GM18526 (cell line): ENCODE data around the gene NAA35.

ENCODE experiments used
- POLR2A ChIP-seq: IDR thresholded peaks from 3 replicates; pipeline ENCODE4 v1.6.1; 2011; ENCODE audit not compliant: insufficient read length; ENCODE audit errors: extremely low read depth

The NAA35 gene

GRCh38 chr9:85984457-85984856, 43.5 kb downstream of the NAA35 start:
- TF ChIP-seq POLR2A = no peak

DNA sequence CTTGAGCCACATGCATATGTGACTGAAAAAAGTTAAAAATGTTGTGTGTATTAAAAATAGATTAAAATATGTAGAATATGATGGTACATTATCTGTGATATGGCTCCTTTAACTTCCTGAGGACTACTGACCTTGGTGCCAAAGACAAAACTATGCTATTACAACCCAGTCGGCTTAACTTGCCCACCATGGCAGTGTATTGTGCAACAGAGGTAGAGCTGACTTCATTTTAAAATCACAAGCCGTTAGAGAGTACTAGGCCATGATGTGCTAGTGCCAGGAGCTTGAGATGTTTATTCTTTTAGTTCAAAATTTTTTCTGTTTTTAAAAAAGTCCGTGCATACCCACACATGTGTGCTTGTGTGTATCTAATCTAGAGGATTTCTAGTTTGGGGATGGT, 46.3 kb downstream of the NAA35 start:
- TF ChIP-seq POLR2A = no peak

DNA sequence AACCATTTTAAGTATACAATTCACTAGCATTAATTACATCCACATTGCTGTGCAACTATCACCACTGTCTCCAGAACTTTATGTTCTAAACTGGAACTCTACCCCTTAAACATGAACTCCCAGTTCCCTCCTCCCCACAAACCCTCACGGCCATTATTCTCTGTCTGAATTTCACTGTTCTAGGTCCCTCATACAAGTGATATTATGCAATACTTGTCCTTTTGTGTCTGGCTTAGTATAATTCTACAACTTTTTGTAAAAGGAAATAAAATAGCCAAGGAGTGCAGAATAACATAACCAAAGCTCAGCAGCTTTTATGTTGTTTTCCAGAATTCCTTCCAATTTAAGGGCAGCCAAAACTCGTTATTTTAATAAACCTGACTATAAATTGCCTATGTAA, 53.2 kb downstream of the NAA35 start:
- TF ChIP-seq POLR2A = no peak

- TF ChIP-seq POLR2A = no peak
These were observed 54.2 kb downstream of the NAA35 start for GRCh38 chr9:85995097-85995496.

DNA sequence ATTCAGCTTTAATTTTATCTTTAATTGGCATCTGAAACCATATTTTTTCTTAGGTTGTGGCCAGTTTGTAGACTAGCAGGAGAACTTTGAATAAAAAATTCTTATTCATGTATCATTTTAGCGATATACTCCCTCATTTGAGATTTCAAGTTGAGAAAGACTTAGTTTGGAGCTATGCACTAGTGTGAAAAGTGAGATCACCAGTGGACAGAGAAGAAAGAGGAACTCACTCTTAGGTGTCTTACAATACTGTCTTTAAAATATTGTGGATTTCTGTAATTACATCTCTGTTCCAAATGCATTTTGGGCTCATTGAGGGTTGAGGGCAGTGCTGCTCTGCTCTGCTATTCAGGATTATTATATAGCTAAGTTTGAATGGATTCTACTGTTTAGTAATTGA, 54.7 kb downstream of the NAA35 start:
- no peak for TF ChIP-seq POLR2A

GRCh38 chr9:86005253-86005775, 64.4 kb downstream of the NAA35 start:
- TF ChIP-seq POLR2A = no peak

GRCh38 chr9:86009133-86009532, 68.2 kb downstream of the NAA35 start:
- no peak for TF ChIP-seq POLR2A

DNA sequence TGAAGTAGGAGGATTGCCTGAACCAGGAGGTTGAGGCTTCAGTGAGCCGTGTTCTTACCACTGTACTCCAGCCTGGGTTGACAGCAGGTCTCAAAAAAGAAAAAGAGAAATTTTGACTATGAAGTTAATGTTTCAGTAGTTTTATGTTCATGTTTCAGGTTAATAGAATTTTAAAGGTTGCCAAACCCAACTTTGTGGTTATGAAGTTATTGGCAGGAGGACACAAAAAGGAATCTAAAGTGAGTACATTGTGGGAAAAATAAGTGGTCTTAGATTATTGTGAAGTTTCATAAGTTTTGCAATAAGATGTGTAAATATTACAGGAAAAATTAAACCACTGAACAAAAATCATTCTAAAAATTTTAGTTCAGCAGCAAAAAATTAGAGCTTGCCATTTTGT, 79.8 kb downstream of the NAA35 start:
- no peak for TF ChIP-seq POLR2A

DNA sequence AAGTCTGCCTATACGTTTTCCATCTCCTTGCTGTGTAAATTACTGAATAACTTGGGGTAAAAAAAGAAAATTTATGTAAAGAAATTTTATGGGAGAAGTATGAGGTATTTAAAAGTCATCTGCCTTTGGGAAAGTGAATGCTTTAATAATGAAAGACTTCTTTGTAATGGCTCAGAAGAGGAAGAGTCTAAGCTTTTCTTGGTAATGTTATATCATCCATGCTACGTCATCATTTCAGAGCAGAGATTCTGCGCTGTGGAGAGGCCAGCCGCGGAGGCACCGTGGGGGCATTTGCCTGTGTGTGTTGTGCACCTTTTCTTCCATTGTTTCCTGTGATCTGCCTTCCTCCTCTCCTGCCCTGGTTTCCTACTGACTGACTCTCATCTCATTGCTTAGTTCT, 80.2 kb downstream of the NAA35 start:
- no peak for TF ChIP-seq POLR2A

GRCh38 chr9:86022687-86023266, 81.8 kb downstream of the NAA35 start:
- no peak for TF ChIP-seq POLR2A

- no peak for TF ChIP-seq POLR2A
These were observed 86.8 kb downstream of the NAA35 start for GRCh38 chr9:86027767-86028166.

- no peak for TF ChIP-seq POLR2A
These were observed 94.2 kb downstream of the NAA35 start for GRCh38 chr9:86034863-86035734.

DNA sequence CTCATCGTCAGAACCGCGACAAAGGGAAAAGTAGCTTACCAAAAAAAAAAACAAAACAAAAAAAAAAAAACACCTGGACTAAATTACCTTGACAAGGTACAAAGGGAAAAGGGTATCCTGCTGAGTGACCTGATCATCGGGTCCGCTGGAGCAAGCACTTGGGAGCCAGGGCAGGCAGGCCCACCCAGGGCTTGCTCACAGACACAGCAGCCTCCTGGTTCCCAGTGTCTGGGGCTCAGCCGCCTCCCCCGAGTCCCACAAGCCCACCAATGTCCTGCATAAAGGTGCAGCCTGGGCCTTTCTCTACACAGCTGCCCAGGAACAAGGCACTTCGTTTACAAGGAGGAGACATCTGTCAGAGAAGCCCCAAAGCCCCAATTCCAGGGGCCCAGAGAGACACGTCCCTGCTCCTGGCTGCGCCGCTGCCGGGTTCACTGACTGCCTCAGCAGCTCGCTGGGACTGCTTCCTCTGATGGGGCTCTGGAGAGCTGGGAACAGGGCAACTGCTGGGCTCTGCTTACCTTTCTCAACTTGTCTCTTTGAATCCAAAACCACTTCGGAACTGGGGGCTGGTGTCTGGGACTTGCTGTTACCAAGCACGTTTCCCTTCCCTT, 95.0 kb downstream of the NAA35 start:
- no peak for TF ChIP-seq POLR2A

- TF ChIP-seq POLR2A = no peak
These were observed 95.6 kb downstream of the NAA35 start for GRCh38 chr9:86036555-86036954.

DNA sequence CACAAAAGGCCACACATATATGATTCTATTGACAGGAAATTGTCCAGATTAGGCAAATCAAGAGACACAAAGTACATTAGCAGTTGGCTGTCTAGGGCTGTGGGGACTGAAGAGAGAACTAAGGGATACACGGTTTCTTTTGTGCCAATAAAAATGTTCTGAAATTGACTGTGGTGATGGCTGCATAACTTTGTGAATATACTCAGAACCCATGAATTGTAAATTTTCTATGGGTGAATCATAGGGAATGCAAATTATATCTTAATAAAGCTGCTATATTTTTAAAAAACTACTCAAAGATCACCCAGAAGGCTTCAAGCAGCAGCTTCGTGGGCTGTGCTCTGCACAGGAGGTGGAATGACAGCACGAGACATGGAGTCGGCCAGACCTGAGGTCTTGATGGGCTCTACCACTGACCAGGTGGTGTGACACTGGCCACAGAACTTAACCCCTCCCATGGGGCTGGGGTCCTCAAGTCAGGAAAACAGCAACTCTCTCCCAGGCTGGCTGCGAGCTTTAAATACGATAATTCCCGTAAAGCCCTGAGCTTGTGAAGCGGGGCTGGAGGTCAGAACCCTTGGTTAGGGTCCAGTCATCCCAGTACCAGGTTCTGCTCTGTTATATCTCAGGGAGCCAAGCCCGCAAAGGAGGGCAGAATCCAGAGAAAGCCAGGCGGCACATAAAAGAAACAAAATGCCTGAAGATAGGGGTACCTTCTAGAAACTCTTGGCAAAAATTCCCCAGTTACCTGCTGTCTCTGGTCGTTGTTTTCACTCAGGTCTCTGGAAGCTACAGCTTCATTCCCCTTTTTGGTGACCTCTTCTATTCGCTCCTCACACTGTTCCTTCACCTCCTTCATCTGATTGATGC, 99.3 kb downstream of the NAA35 start:
- no peak for TF ChIP-seq POLR2A

DNA sequence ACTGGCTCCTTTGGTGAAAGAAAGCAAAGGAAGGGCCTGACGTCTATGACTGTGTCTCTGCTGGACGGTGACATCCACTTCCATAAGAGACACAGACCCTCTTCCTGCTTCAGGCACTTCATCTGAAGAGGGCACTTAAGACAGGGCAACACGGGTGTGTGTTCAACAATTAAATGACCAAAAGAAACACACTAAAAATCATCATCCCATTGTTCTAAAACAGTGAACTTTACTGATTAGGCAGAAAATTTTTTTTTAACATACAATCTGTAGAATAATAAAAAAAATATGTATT, 99.9 kb downstream of the NAA35 start:
- no peak for TF ChIP-seq POLR2A

DNA sequence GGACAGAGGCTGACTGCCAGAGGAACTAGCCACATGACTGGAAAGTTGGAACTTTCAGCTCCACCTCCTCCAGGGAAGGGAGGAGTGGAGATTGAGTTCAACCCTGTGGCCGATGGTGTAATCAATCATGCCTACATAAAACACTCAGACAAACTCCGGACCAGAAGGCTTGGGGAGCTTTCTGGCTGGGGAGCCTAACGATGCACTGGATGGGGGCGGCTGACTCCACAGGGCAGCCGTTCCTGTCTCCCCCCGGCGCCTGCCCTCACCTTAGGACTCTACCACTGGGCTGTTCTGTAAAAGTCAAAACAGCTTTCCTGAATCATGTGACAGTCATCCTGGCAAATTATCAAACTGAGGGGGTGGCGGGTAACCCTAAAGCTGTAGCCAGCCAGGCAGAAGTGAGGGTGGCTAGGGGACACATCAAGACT, 100.4 kb downstream of the NAA35 start:
- TF ChIP-seq POLR2A = no peak
